ENCODE measurements around the gene FUT1.
"Not testable (repeated sequence)": the region's sequence is repeated elsewhere in the genome, so short reads cannot be mapped to it uniquely, and the experiment has no call there.

FUT1 gene

DNA sequence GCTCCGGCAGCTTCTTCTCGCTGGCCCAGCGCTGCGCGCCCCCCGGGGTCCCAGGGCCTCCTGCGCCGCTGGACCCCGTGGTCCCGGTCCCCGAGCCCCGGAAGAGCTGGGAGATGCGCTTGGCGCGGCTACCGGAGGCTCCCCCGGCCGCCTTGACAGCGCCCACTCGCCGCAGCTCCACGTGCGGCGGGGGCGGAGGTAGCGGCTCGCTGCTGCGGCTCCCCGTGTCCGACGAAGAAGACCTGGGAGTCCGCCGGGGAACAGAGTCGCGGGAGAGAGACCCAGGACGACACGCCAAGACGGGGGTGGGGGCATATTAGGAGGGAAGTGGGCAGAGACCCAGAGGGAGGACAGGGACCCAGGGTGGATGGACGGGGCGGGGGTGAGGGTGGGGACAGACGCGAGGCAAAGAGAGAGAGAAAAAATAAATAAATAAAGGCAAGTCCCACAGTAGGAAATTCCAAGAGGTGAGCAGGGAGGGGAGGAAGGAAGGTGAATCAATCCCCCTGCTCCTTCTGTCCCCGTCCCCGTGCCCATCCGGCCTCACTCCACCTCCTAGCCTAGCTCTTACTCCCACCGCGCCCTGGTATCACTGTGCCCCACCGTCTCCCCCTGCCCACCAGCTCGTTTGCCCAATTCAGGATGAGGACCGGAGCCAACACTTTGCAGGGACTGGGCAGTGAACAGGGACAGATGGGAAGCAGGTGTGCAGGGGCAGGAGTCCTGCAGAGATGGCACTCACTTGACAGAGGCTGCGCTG, 12.9 kb downstream of the FUT1 start:
- DNase-seq: no peak

DNA sequence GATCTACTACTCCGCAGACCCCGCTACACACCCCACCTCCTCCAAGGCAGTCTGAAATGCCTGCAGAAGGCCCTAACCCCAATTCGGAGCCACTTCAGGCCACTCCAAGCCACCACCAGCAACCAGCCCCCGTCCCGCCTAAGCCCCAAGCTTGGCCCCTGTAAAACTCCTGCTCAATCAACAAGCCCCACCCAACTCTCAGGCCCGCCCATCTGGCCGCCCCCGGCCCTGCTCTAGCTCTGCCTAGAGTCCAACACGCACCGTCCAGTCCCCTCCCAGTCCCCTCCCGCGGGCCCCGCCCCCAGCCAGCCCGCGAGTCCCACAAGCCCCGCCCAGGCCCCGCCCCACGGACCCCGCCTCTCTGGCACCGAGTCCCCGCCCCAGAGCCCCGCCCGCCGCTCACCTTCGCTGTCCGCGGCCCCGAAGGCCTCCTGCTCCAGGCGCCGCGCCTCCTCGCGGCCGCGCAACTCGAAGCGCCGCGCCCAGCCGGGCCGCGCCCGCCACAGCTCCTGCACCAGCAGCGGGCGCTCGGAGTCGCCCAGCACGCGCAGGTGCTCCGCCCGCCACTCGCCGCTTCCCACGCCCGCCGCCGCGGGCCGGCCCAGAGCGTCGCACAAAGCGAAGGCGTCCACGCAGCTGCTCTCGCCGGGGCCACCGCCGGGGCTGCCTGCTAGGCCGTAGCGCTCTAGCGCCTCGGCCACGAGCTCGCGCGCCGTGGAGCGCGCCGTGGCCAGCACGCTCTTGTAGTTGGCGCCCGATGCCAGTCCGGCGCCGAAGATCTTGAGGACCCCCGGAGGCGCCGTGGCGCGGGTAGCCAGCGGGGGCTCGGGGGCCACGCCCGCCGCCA, 13.7 kb downstream of the FUT1 start:
- peak; percentile 43 for DNase-seq

DNA sequence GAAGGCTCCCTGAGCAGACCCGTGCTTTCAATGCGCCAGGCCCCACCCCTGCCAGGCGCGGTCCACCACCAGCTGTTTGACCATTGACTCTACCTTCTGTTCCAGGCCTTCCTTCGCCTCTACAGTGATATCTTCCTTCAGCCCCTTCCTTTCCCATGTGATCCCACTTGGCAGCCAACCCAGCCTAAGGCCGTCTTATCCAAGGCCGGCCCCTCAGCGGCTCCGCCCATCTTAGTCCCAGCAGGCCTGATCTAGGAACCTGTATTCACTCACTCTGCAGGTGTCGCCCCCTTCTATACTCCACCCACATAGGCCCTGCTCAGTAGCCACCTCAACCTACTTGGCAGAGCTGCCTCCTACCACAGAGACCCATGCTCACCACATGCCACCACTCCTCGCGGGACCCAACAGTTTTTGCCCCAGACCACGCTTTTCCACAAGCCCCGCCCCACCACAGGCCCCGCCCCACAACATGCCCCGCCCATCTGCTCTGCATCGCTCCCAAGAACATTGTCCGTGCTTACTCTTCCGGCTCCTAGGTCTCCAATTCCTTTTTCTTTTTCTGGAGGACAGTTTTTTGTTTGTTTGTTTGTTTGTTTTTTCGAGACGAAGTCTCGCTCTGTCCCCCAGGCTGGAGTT, 15.0 kb downstream of the FUT1 start:
- no peak for DNase-seq

DNA sequence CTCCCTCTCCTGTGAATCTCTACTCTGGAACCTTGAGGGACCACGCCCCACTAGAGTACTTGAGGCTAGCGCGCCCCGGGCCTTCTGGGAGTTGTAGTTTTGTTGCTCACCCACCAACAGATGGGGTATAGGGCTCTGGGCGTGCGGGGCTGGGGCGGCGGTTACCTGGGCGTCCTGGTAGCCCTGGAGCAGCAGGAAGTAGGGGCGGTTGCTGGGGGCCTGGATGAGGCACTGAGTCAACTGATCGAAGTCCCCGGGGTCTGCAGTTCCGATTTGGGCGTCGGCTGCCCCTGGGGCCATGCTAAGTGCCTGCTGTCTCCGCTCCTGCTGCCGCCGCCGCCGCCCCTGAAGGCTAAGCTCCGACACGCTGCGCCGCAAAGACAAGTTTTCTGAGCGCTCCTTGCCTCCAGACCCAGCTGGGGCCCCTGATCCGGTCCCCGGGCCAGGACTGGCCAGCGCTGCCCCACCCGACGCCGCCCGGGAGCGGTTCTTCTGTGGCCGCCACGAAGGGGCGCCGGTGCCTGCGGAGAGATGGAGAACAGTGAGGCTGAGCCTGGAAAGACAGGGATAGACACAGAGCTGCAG, 17.3 kb downstream of the FUT1 start:
- no peak for DNase-seq

DNA sequence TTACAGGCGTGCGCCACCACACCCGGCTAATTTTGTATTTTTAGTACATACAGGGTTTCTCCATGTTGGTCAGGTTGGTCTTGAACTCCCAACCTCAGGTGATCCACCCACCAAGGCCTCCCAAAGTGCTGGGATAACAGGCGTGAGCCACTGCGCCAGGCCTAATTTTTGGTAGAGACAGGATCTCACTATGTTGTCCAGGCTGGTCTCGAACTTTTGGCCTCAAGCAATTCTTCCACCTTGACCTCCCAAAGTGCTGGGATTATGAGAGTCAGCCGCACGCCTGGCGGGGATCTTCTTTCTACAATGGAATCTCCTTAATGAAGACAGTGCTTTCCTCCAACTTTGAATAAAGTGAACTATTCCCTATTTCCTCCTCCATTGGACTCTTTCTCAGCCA, 17.8 kb downstream of the FUT1 start:
- no peak for DNase-seq

DNA sequence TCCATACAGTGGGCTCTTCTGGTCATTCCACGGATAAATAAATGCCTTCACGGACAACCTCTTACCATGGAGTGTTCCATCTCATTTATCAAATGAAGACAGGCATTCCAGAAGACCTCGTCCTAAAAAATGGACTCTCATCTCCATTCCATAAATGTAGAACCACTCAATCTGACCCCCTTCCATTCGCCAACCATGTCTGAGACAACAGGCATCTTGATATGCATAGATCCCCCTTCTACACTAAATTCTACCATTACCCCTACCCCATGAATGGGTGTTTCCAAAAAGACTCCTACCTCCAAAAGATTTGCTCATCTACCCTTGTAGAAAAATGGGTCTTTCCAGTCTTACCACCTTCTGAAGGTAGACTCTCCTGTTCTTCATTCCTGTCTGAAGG, 21.0 kb downstream of the FUT1 start:
- no peak for DNase-seq

DNA sequence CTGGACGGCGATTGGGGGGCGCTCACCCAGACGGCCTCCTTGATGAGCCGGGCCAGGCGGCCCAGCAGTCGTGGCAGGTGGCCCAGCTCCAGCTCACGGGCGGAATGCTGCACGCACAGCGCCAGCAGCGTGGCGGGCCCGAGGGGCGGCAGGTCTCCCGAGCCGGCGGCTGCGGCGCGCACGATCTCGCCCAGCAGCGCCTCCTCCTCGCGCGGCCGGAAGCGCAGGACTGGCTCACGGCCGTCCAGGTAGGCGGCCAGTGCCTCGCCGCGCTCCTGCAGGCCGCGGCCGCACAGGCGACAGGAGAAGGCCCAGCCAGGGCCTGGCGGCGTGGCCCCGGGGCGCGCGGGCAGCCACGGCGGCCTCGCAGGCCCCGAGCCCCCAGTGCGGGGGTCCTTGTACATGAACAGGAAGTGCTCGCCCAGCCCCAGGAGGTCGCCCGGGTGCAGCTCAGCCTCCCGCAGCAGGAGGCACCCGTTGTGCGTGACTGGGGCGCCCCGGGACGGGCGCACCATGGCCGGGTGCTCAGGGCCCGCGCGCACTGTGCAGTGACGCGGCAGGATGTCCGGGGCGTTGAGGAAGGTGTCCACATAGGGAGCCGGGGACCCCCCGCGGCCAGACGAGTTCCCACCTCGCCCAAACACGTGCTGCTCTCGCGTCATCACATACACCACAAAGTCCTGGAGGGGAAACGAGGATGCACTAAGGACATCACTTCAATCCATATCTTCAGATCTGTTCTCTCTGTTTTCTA, 23.4 kb downstream of the FUT1 start:
- DNase-seq: no peak

DNA sequence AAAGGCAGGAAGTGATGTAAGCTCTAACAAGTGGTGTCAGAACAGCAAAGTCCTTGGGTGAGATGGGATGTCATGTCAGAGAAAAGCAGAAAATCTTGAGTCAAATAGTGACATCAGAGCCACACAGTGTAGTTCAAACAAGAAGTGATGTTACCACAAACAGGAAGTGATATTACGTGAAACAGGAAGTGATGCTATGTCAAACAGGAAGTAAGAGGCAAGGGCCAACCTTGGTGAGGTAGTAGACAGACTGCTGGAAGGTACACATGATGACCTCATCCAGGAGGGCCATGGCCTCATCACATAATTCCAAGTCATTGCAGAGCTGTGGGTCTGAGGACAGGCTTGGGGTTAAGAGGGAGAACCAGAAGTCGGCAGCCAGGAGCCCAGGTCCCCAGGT, 25.9 kb downstream of the FUT1 start:
- no peak for DNase-seq

DNA sequence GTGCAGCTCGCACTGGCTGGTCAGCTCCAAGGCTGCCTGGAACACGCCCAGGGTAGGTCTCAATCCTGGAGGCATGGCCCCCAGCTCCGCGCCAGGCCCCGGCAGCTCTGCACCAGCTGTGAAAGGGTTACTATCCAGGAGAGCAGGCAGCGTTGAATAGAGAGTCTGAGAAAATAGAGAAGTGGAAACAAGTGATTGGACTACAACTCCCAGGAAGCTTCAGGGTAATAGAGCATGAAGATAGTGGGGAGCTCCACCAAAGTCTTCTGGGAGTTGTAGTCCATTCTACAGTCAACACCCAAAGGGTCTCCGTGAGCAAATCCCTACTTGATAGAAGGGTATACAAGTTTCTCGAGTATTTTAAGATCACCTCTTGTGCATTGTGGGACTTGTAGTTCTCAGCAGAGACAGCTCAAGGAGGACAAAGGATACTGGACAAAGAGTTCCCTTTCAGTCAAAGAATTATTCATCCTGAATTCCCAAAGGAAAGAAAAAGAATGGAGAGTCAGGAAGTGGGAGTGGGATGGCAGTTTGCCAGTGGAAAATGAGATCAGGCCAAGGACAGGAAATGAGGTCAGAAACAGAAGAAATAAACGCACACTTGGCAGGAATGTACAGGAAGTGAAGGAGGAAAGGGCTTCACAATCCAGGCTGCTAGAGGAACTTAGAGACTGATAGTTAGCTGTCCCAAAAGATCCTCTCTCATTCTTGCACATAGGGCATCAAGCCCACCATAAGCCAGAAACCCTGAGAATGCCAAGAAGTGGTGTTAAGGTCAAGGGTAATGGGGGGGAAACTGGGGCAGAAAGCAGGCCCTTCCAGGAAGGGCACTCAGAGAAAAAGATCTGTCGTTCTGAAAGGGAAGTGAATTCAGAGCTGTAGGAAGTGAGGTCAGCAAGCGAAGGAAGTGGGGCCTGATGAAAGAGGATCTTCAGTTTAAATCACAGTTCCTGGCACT, 27.4 kb downstream of the FUT1 start:
- no peak for DNase-seq

DNA sequence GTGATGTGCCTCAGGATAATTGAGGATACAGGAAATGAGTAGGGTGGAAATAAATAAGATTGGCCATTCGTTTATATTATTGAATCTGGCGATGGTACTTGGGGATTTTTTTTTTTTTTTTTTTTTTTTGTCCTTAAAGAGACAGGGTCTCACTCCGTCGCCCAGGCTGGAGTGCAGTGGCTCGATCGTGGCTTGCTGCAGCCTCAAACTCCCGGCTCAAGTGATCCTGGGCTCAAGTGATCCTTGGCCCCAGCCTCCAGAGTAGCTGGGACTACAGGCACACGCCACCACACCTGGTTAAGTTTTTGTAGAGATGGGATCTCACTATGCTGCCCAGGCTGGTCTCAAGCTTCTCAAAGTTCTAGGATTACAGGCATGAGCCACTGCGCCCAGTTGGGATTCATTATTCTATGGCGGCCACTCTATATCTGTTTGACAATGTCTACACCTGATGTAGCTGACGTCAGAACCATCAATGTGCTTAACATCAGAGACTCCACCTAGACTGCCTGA, 30.2 kb downstream of the FUT1 start:
- no peak for DNase-seq

DNA sequence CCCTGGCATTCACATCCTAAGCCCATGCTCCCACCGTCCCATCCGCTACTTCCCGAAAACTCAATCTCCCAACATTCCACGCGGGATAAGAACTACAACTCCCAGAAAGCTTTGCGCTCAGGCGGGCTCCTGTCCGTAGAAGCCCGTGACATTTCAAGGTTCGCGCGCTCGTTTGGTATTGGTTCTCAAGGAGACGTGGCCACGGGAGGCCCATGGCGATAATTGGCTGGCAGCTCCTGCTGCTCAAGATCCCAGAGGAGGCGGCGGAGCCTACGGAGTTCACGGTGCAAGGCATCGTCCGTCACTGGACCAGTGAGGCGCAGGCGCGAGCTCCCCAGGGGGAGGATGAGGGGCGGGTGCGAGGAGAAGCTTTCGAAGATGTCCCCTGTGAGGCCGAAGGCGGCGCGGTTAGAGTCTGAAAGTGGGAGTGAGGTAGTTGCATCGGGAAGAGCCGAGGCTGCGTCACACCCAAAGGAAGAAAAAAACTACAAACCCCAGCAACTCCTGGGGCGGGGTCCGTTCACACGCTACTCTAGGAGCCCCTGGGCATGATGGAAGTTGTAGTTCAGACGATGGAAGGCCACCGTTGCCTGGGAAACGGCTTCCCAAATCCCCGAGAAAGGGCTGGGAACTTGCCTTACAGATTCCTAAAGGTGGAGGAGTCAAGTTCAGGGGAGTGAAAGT, 31.7 kb downstream of the FUT1 start:
- DNase-seq: peak; percentile 95

DNA sequence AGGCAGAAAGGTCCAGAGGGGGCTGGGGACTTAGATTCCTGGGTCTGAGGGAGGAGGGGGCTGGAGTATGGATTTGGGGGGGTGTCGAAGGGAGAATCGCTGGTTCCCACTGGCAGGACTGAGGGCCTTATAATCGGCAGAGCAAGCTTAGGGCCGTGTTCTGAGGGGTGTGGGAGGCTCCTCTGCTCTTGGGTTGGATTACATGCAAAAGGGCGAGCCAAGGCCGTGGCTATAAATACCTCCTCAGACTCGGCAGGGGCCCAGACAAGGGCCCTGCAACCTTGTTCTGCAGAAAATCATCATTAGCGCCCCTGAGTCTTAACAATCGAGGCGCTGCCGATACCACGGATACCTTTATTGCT, 32.2 kb downstream of the FUT1 start:
- no peak for DNase-seq

DNA sequence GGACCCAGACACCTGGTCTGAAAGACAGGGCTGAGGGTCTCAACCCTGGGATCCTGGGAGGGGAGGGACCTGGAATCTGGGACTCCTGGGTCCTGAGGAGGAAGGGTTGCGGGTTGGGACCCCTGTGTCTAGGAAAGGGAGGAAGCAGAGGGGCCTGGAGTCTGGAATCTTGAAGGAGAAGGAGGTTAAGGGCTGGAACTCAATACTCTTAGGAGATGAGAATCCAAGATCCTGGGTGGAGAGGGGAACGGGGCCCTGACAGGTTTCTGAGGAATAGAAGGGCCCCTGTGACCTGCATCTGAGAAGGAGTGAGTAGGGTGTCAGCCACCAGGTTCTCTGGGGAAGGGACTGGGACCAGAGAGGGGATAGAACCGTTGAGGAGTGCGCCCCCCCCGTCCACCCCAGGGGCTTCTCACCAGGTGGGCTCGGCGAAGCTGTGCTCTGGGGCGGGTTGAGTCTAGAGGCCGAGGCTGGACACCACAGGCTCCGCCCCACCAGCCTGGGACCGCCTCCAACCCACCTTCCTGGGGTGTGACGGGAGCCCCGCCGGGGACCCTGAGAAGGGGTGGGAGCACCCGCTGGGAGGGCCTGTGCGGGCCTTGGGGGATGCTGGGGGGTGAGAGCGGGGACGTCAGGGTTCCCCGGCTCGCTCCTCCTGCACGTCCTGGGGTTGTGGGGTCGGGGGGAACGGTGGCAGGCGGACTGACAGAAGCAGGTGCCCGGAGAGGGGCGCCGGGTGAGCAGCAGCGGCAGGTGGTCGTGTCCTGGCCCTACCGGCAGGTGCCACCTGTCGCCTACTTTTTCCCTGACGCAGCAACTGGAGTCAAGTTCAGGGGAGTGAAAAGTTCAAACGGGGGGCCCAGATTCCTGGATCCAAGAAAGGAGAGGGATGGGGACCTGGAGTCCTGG, 32.9 kb downstream of the FUT1 start, which contains the start of gene MAMSTR:
Gene MAMSTR (minus strand): TSS at position 463 of the 909 bp plus-strand sequence. CDS start 694 bp downstream, outside the sequence.
- no peak for DNase-seq

DNA sequence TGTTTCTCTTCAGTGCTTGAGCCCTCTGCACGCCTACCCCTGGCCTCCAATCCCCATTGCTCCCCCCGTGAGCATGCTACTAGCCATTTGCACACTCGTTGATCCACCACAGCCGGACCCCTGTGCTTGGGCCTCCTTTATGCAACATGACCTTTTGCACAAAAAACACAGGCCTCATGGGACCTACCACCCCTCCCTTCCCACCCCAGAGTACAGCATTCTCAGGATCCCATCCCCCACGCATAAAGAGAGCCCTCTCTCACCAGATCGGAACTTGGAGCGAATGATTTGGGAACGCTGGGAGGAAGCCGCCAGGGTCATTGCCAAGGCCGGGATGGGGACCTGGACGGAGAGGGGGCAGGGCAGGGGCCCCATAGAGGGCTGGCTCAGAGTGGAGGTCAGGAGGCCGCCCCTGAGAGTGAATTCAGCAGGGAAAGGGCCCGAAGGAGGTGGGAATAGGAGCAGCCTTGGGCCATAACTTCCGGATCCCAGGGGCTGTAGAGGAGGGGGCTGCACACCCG, 33.7 kb downstream of the FUT1 start:
- DNase-seq: no peak

DNA sequence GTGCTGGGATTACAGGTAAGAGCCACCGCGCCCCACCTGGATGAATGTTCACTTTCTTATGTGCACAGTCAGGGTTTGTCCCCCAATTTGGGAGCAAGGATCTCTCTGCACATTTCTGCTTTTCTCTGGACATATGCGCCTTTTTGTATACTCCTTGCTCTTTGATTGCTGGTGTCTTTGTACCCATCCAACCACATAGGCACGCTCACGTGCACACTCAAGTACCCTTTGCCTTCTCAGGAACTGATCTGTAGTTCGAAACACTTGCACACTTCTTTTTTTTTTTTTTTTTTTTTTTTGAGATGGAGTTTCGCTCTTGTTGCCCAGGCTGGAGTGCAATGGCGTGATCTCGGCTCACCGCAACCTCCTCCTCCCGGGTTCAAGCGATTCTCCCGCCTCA, 34.3 kb downstream of the FUT1 start:
- not testable (repeated sequence) for DNase-seq

DNA sequence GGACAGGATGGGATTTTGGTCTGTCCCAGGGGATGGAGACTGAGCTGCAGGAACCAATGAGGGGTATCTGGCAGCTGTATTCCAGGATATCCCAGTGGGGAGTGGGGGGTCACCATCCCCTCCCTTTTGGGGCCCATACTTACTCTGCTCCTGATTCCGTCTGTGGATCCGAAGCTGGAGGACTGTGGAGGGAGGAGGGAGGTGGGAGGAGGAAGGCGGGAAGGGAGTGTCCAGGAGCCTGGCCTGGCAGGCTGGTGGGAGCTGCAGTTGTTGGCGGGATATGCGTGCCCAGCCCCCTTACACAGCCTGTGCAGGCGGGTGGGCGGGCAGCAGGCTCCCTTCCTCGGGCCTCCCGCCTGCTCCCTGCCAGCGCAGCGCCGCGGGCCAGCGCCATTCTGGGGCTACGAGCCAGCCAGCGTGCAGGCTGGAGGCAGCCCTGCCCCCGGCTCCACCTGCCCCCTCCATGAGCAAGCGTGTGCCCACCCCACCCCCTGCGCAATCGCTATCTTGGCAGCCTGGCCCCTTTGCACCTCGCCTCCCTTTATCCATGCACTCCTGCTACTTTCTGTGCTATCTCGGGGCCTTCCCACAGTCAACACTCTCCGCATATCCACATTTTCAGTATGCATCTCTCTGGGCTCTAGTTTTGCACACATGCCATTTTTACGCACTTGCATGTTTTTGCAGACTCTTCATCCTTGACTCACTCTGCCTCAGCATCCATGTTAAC, 35.7 kb downstream of the FUT1 start:
- no peak for DNase-seq

DNA sequence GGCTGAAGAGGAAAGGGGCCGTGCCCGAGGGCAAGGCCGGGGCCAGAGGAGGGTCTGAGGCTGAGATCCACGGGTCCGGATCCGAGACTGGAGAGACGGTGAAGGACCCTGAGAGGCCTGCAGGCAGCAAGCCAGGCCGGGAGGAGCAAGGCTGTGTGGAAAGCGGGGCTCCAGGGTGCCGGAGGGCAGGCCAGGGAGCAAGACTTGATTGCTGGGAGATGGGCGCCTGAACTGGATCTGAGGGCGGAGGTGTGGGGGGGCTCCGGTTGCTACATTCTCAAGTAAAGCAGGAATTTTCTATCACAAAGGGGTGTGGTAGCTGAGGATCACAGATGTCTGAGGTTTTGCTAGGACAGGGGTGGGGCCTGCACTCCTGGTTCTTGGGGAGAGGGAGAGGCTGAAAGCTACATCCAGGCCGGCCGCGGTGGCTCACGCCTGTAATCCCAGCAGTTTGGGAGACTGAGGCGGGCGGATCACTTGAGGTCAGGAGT, 36.7 kb downstream of the FUT1 start:
- DNase-seq: no peak

All from NCI-H1417 treated with DMSO at 0.1 percent for 48 hours (cell line).